Thymus (tissue), 11 donors: ENCODE results near the gene CFAP77. TPM values are rescaled to one million over a fixed set of nuclear protein-coding genes. Genes with fewer than 3 reads are reported as not detected.

Source experiments
- DNase-seq, 9 donors: peaks; one replicate each; pipeline ENCODE4 v3.0.0-alpha.2; 2013; ENCODE audit warnings: low spot score in 9 of 9, low read depth in 6 of 9, missing footprints in 1 of 9
- H3K27ac ChIP-seq, 2 donors: one replicate each; pipeline ENCODE4 v1.5.1; 2013; ENCODE audit warnings: control low read depth in 1 of 2, low read depth in 1 of 2, low read length in 1 of 2, mild to moderate bottlenecking in 1 of 2, moderate library complexity in 1 of 2
- H3K27me3 ChIP-seq, 2 donors: one replicate each; pipeline ENCODE4 v1.5.1; 2013; ENCODE audit warnings: low read length in 1 of 2; ENCODE audit not compliant: control insufficient read depth in 2 of 2, insufficient read depth in 1 of 2
- H3K36me3 ChIP-seq, 2 donors: one replicate each; pipeline ENCODE4 v1.5.1; 2013; ENCODE audit warnings: low read length in 1 of 2, mild to moderate bottlenecking in 1 of 2, moderate library complexity in 1 of 2; ENCODE audit not compliant: control insufficient read depth in 2 of 2, insufficient read depth in 2 of 2
- H3K4me1 ChIP-seq, 2 donors: one replicate each; pipeline ENCODE4 v1.5.1; 2013; ENCODE audit warnings: low read length in 2 of 2; ENCODE audit not compliant: control insufficient read depth in 2 of 2, insufficient read depth in 2 of 2
- H3K4me3 ChIP-seq, 2 donors: one replicate each; pipeline ENCODE4 v1.5.1; 2013; ENCODE audit warnings: low read length in 2 of 2, control low read depth in 1 of 2, mild to moderate bottlenecking in 1 of 2
- H3K9me3 ChIP-seq, 2 donors: one replicate each; pipeline ENCODE4 v1.5.1; 2013; ENCODE audit warnings: low read length in 1 of 2, mild to moderate bottlenecking in 1 of 2; ENCODE audit not compliant: control insufficient read depth in 2 of 2, insufficient read depth in 1 of 2
- WGBS: extraction: QIAGEN DNeasy Blood & Tissue Kit; methylation state at CpG from one replicate; pipeline ENCODE4 v1.1.7; 2013; 5-methylcytosine and 5-hydroxymethylcytosine counted together
- polyA plus RNA-seq: library from polyadenylated mRNA; stranded (reverse); fragments of 200-250 nt; gene quantifications from one replicate; pipeline ENCODE4 v1.2.3, GENCODE V29; 2013
- total RNA-seq: library from RNA; stranded (reverse); fragments of 120-200 nt; gene quantifications from one replicate; pipeline ENCODE4 v1.2.4, GENCODE V29; 2013
- donor health status: healthy.

The CFAP77 gene
- total and polyA plus RNA-seq, 2 donors, result 0.05 to 0.11 TPM

- Histone ChIP-seq H3K4me3 (no peak overlapping the region), H3K27ac (no peak overlapping the region), H3K4me1 (peaks cover 4 to 7% of the 10 kb centered on the region in 2 donors), H3K27me3 (peaks cover 94 to 100% of the 10 kb centered on the region in 2 donors), H3K9me3 (peaks cover 0 to 5% of the 10 kb centered on the region in 2 donors), H3K36me3 (no peaks in the 10 kb centered on the region)
- WGBS, result 7% methylated on average over 42 of the region's 42 CpGs
- no peak for DNase-seq
Observed at GRCh38 chr9:132585954-132586829, 176.2 kb downstream of the CFAP77 start.

GRCh38 chr9:132586830-132587591 lies 177.0 kb downstream of the CFAP77 start:
- Histone ChIP-seq H3K9me3 (peaks cover 0 to 5% of the 10 kb centered on the region in 2 donors), H3K27ac (no peak overlapping the region), H3K27me3 (peaks cover 94 to 100% of the 10 kb centered on the region in 2 donors), H3K36me3 (no peaks in the 10 kb centered on the region), H3K4me1 (no peaks in the 10 kb centered on the region), H3K4me3 (no peak overlapping the region)
- DNase-seq, result no peak
- WGBS, result 5% methylated on average over 74 of the region's 74 CpGs

GRCh38 chr9:132587592-132587955 lies 177.6 kb downstream of the CFAP77 start:
- Histone ChIP-seq H3K27me3 (peaks cover 94 to 100% of the 10 kb centered on the region in 2 donors), H3K36me3 (no peaks in the 10 kb centered on the region), H3K4me1 (no peaks in the 10 kb centered on the region), H3K9me3 (peaks cover 0 to 5% of the 10 kb centered on the region in 2 donors), H3K27ac (no peak overlapping the region), H3K4me3 (no peak overlapping the region)
- DNase-seq, result no peak
- 14% methylated on average over 6 of the region's 6 CpGs for WGBS

GRCh38 chr9:132588098-132588497 lies 178.1 kb downstream of the CFAP77 start:
- Histone ChIP-seq H3K4me3 (no peak overlapping the region), H3K27me3 (peaks cover 89 to 97% of the 10 kb centered on the region in 2 donors), H3K36me3 (no peaks in the 10 kb centered on the region), H3K27ac (no peak overlapping the region), H3K4me1 (no peaks in the 10 kb centered on the region), H3K9me3 (peaks cover 0 to 5% of the 10 kb centered on the region in 2 donors)
- no peak for DNase-seq
- WGBS, result 33% methylated on average over 12 of the region's 12 CpGs

- Histone ChIP-seq H3K27ac (no peak overlapping the region), H3K27me3 (peaks cover 83 to 97% of the 10 kb centered on the region in 2 donors), H3K9me3 (peaks cover 0 to 5% of the 10 kb centered on the region in 2 donors), H3K36me3 (no peaks in the 10 kb centered on the region), H3K4me3 (no peak overlapping the region), H3K4me1 (no peaks in the 10 kb centered on the region)
- 16% methylated on average over 28 of the region's 28 CpGs for WGBS
- no peak for DNase-seq
Observed at GRCh38 chr9:132588501-132589147, 178.6 kb downstream of the CFAP77 start.

- Histone ChIP-seq H3K4me3 (no peak overlapping the region), H3K9me3 (peaks cover 0 to 5% of the 10 kb centered on the region in 2 donors), H3K27ac (no peak overlapping the region), H3K36me3 (peaks cover 1 to 4% of the 10 kb centered on the region in 2 donors), H3K4me1 (no peaks in the 10 kb centered on the region), H3K27me3 (peaks cover 77 to 89% of the 10 kb centered on the region in 2 donors)
- 7% methylated on average over 83 of the region's 83 CpGs for WGBS
- no peak for DNase-seq
Observed at GRCh38 chr9:132589148-132590036, 179.4 kb downstream of the CFAP77 start.

GRCh38 chr9:132590037-132590317 lies 180.0 kb downstream of the CFAP77 start:
- Histone ChIP-seq H3K4me3 (no peak overlapping the region), H3K27ac (no peak overlapping the region), H3K36me3 (peaks cover 6 to 7% of the 10 kb centered on the region in 2 donors), H3K9me3 (peaks cover 0 to 5% of the 10 kb centered on the region in 2 donors), H3K4me1 (no peaks in the 10 kb centered on the region), H3K27me3 (peaks cover 71 to 84% of the 10 kb centered on the region in 2 donors)
- DNase-seq, result no peak
- 10% methylated on average over 17 of the region's 17 CpGs for WGBS

GRCh38 chr9:132590318-132591182 lies 180.5 kb downstream of the CFAP77 start:
- 5% methylated on average over 73 of the region's 73 CpGs for WGBS
- DNase-seq, result no peak
- Histone ChIP-seq H3K27me3 (peaks cover 65 to 78% of the 10 kb centered on the region in 2 donors), H3K27ac (no peak overlapping the region), H3K4me1 (no peaks in the 10 kb centered on the region), H3K36me3 (peaks cover 6 to 7% of the 10 kb centered on the region in 2 donors), H3K4me3 (no peak overlapping the region), H3K9me3 (peaks cover 0 to 5% of the 10 kb centered on the region in 2 donors)
